Panc1 (cell line): ENCODE measurements around the gene MVP. TPM values are rescaled to one million over a fixed set of nuclear protein-coding genes. Genes with fewer than 3 reads are reported as not detected.

ENCODE experiments used
- ATAC-seq: fragments of 200-7000 bp; cut with Tn5 transposase; 2 replicates; pipeline ENCODE4 v1.9.1; 2020; ENCODE audit warnings: mild to moderate bottlenecking, moderate library complexity
- BruUV-seq: library from RNA; stranded (reverse); fragments of 400-500 nt; replicated peaks from 2 replicates; lab custom pipeline; 2021; lab: Mats Ljungman, UMichigan
- CTCF ChIA-PET: fragments of 300-600 bp; sonication (Branson Sonifier 250); formaldehyde crosslinking; loops from one replicate; lab custom pipeline; 2022; ENCODE audit warnings: antibody characterized with exemption; lab: Charles Lee
- POLR2A ChIA-PET: fragments of 300-600 bp; sonication (Branson Sonifier 250); formaldehyde crosslinking; loops from one replicate; lab custom pipeline; 2022; ENCODE audit warnings: antibody characterized with exemption; lab: Charles Lee
- DNase-seq: peaks from one replicate; pipeline ENCODE4 v3.0.0-alpha.2; 2010; ENCODE audit warnings: low read depth, low spot score
- H3K27ac ChIP-seq: 2 replicates; pipeline ENCODE4 v1.5.1; 2011; ENCODE audit warnings: mild to moderate bottlenecking, low read length, inconsistent platforms
- H3K27me3 ChIP-seq: fragments of 200-500 bp; sonication (Bioruptor generic); 2 replicates; pipeline ENCODE4 v1.6.0; 2014; ENCODE audit warnings: low read length, inconsistent platforms; ENCODE audit not compliant: control insufficient read depth, insufficient read depth
- H3K36me3 ChIP-seq: fragments of 200-500 bp; sonication (Bioruptor generic); 2 replicates; pipeline ENCODE4 v1.5.1; 2014; ENCODE audit warnings: inconsistent platforms, mild to moderate bottlenecking, low read length, moderate library complexity; ENCODE audit not compliant: control insufficient read depth, insufficient read depth
- H3K4me1 ChIP-seq: 2 replicates; pipeline ENCODE4 v1.5.1; 2011; ENCODE audit warnings: inconsistent platforms, mild to moderate bottlenecking, low read length, moderate library complexity; ENCODE audit not compliant: control insufficient read depth, insufficient read depth
- H3K4me3 ChIP-seq, 2 experiments: 2 replicates each; pipeline ENCODE4 v1.5.1; 2011 to 2012; ENCODE audit warnings: low read depth in 2 of 2, low read length in 2 of 2, mild to moderate bottlenecking in 2 of 2, inconsistent platforms in 1 of 2, moderate library complexity in 1 of 2
- H3K9me3 ChIP-seq: fragments of 200-500 bp; sonication (Bioruptor generic); 2 replicates; pipeline ENCODE4 v1.5.1; 2014; ENCODE audit warnings: low read depth, mild to moderate bottlenecking, inconsistent platforms, low read length, moderate library complexity; ENCODE audit not compliant: control insufficient read depth, insufficient read depth
- POLR2AphosphoS5 ChIP-seq: IDR thresholded peaks from 2 replicates; pipeline ENCODE4 v1.6.1; 2012; ENCODE audit warnings: mild to moderate bottlenecking, low read depth, low read length, moderate library complexity
- SIN3A ChIP-seq: IDR thresholded peaks from 2 replicates; pipeline ENCODE4 v1.6.1; 2012; ENCODE audit warnings: low read depth, mild to moderate bottlenecking, low read length, moderate library complexity, borderline replicate concordance; ENCODE audit not compliant: insufficient read depth
- TCF7L2 ChIP-seq: IDR thresholded peaks from 2 replicates; pipeline ENCODE4 v1.6.1; 2011; ENCODE audit warnings: mild to moderate bottlenecking, low read depth, low read length, inconsistent platforms
- in situ Hi-C: cut with HindIII; loops from 2 replicates; pipeline ENCODE4 v1.10.0; 2016; ENCODE audit warnings: low sequenced_read_pairs, low pct_unique_long_range_greater_than_20kb
- intact Hi-C: fragments of 100-400 bp; cut with micrococcal nuclease; formaldehyde crosslinking; loops from one replicate; pipeline ENCODE4 v1.10.0; 2022; ENCODE audit not compliant: unreplicated experiment
- total RNA-seq: library from RNA; stranded (reverse); gene quantifications from one replicate; pipeline ENCODE4 v1.2.1, GENCODE V29; 2021; ENCODE audit not compliant: unreplicated experiment
- TF ChIP-seq, protein P1 (sequence below): fragments of 450-650 bp; IDR thresholded peaks from 2 replicates; pipeline ENCODE4 v1.5.1; 2017; ENCODE audit warnings: mild to moderate bottlenecking
- TF ChIP-seq, protein P2 (sequence below), 2 experiments: IDR thresholded peaks; 2 replicates each; pipeline ENCODE4 v1.6.1; 2011 to 2012; ENCODE audit warnings: low read depth in 2 of 2, control low read depth in 1 of 2, low read length in 1 of 2, mild to moderate bottlenecking in 1 of 2, moderate library complexity in 1 of 2; ENCODE audit not compliant: insufficient read depth in 1 of 2

MVP gene
- total RNA-seq, 1 experiment from 2014 or later, result 107 TPM

DNA sequence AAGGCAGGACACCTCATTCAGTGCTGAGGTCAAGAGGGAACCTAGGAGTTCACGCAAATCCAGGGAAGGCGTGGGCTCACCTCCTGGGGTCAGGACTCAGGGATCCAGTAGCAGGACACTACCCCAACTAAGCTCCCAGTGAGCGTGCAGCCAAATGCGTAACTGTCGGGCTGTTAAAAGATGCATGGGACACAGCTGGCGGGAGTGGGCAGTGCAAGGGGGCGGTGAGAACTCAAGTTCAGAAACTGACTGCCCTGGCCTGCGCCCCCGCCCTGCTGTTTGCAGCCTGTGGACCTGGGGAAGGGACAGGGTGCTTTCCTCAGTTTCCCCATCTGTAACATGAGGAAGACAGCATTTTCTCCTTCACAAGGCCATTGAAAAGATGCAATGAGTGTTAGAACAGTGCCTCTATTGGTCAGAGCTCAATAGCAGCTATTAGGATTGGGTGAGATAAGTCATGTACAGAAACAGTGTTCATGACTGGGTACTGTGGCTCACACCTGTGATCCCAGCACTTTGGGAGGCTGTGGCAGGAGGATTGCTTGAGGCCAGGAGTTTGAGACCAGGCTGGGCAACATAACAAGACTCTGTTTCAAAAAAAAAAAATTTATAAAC lies 22.6 kb downstream of the MVP start:
- no peak overlapping the region for H3K27ac ChIP-seq
- H3K27me3 ChIP-seq, result no peaks in the 10 kb centered on the region
- H3K4me1 ChIP-seq, result no peaks in the 10 kb centered on the region
- intact Hi-C loops (no loop called here), in situ Hi-C loops (no loop called here)
- BruUV-seq, result no TSS peak
- CTCF ChIA-PET, result interaction anchor here (0.9 kb wide), 1 partner anchor 122 kb away, joined by 3 read pairs; no protein-coding TSS in a partner anchor
- ATAC-seq (no peak; the same call in 1 of the 2 replicates), DNase-seq (no peak)
- H3K4me3 ChIP-seq, result no peak overlapping the region
- no peaks in the 10 kb centered on the region; the same call in 1 of the 2 replicates for H3K36me3 ChIP-seq
- H3K9me3 ChIP-seq, result no peaks in the 10 kb centered on the region
- TF ChIP-seq POLR2AphosphoS5 (no peak), SIN3A (no peak), TCF7L2 (no peak)
- TF ChIP-seq, protein P1, sequence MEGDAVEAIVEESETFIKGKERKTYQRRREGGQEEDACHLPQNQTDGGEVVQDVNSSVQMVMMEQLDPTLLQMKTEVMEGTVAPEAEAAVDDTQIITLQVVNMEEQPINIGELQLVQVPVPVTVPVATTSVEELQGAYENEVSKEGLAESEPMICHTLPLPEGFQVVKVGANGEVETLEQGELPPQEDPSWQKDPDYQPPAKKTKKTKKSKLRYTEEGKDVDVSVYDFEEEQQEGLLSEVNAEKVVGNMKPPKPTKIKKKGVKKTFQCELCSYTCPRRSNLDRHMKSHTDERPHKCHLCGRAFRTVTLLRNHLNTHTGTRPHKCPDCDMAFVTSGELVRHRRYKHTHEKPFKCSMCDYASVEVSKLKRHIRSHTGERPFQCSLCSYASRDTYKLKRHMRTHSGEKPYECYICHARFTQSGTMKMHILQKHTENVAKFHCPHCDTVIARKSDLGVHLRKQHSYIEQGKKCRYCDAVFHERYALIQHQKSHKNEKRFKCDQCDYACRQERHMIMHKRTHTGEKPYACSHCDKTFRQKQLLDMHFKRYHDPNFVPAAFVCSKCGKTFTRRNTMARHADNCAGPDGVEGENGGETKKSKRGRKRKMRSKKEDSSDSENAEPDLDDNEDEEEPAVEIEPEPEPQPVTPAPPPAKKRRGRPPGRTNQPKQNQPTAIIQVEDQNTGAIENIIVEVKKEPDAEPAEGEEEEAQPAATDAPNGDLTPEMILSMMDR, result no peak
- TF ChIP-seq, protein P2, sequence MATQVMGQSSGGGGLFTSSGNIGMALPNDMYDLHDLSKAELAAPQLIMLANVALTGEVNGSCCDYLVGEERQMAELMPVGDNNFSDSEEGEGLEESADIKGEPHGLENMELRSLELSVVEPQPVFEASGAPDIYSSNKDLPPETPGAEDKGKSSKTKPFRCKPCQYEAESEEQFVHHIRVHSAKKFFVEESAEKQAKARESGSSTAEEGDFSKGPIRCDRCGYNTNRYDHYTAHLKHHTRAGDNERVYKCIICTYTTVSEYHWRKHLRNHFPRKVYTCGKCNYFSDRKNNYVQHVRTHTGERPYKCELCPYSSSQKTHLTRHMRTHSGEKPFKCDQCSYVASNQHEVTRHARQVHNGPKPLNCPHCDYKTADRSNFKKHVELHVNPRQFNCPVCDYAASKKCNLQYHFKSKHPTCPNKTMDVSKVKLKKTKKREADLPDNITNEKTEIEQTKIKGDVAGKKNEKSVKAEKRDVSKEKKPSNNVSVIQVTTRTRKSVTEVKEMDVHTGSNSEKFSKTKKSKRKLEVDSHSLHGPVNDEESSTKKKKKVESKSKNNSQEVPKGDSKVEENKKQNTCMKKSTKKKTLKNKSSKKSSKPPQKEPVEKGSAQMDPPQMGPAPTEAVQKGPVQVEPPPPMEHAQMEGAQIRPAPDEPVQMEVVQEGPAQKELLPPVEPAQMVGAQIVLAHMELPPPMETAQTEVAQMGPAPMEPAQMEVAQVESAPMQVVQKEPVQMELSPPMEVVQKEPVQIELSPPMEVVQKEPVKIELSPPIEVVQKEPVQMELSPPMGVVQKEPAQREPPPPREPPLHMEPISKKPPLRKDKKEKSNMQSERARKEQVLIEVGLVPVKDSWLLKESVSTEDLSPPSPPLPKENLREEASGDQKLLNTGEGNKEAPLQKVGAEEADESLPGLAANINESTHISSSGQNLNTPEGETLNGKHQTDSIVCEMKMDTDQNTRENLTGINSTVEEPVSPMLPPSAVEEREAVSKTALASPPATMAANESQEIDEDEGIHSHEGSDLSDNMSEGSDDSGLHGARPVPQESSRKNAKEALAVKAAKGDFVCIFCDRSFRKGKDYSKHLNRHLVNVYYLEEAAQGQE (IDR thresholded peaks at IDR 0.05; ENCODE audit: insufficient read depth in 1 of 2, low read depth in 2 of 2, low read length in 1 of 2), result no peak
- POLR2A ChIA-PET, result no interaction called here

DNA sequence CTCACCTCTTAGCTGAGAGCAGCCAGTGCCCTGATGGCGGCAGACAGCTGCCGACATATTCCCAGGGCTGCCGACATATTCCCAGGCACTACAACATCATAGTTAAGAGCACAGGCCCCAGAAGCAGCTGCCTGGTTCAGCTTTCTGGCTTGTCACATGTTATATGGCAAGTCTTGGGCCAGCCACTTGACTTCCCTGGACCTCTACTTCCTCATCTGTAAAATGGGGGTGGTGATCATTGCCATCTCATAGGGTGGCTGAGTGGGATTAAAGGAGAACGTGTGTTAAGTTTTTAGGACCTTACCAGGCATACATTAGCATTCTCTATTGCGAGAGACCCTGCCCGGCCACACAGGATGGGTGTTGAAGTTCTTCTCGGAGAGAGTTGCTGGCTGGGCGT lies 23.7 kb downstream of the MVP start:
- ATAC-seq (no peak), DNase-seq (no peak)
- intact Hi-C loops (no loop called here), in situ Hi-C loops (no loop called here)
- Histone ChIP-seq H3K4me3 (no peak overlapping the region), H3K27me3 (no peaks in the 10 kb centered on the region), H3K27ac (no peak overlapping the region), H3K4me1 (no peaks in the 10 kb centered on the region), H3K36me3 (no peaks in the 10 kb centered on the region; the same call in 1 of the 2 replicates), H3K9me3 (no peaks in the 10 kb centered on the region)
- POLR2A ChIA-PET, result interaction anchor here (0.6 kb wide), 1 partner anchor 10 kb away, joined by 6 read pairs; no protein-coding TSS in a partner anchor
- CTCF ChIA-PET, result no interaction called here
- TF ChIP-seq SIN3A, result no peak
- TF ChIP-seq, protein P1, result no peak
- TF ChIP-seq, protein P2 (IDR thresholded peaks at IDR 0.05; ENCODE audit: insufficient read depth in 1 of 2, low read depth in 2 of 2, low read length in 1 of 2), result no peak
- TF ChIP-seq POLR2AphosphoS5, result no peak
- no peak for TF ChIP-seq TCF7L2
- no TSS peak for BruUV-seq
